HTERT RPE-1 (cell line): ENCODE data around the gene ARHGAP6.

Experiments
- in situ Hi-C: fragments of 300-500 bp; cut with MboI; formaldehyde crosslinking; loops from 4 replicates; pipeline ENCODE4 v1.14.3; 2020; ENCODE audit warnings: low sequenced_read_pairs

ARHGAP6 gene

DNA sequence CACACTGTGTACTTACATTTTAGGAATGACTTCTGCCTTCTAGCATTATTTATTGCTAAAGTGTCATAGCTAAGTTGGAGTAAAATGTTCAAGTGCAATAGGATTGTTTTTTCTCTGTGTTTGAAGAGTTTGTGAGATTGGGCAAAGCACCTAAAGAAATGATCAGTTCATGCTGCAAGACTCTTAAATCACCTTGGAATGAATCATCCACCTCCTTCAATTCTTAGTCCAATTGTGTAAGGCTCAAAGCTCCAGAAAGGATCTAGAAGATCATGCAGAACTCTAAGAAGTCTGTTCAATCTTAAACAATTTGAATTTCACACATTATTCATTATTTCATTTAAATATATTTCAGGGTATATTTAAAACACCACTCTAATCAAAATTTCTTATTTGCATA is 235.4 kb downstream of the ARHGAP6 start:
- in situ Hi-C loops = no loop called here

DNA sequence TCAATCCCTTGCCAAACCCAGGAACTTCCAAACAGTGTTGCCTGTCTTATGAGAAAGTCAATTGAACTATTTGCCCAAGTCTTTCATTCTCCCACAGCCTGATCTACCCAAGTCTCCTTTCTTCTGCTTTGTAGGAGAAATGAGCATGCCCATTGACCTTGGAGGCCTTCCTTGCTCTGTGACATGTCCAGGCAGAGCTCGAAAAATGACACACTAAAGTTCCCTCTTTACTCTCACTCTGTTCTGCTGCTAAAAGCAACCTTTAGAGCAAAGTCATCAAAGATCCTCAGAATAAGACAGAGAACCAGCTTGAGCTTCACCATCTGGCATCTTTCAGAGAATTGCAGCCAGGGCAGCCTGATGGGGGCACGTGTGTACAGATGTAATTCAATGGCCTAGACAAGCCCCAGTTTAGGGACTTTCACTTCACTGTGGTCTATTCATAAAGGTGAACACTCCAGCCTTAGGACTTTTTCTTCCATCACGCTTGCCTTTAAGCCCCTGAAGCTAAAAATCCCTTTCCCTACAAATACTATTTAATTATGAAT is 236.1 kb downstream of the ARHGAP6 start:
- in situ Hi-C loops = no loop called here

DNA sequence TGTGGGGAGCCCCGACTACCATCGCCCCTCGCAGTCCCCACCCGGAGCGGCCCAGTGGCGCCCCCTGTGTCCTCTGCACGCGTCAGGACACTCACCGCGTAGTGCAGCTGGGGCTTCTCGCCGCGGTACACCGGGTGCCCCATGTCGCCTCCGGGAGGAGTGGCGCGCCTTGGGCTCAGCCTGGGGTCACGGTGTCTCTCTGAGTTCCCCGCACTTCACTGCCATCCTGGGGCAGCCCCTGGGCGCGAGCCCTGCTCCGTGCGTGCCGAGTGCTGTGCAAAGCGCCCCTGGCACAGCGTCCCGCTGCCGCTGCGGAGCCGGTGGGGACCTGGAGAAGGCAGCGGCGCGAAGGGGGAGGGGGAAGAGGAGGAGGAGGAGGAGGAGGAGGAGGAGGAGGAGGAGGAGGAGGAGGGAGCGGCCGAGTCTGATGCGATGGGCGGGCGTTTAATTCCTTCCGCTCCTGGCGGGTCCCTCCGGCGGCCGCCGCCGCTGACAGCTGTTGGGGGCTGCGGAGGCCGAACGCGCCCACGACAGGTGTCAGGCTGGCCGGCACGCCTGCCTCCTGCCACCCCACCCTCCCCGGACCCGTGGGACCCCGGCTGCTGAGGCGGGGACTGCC is 238.2 kb downstream of the ARHGAP6 start:
- in situ Hi-C loops = no loop called here

DNA sequence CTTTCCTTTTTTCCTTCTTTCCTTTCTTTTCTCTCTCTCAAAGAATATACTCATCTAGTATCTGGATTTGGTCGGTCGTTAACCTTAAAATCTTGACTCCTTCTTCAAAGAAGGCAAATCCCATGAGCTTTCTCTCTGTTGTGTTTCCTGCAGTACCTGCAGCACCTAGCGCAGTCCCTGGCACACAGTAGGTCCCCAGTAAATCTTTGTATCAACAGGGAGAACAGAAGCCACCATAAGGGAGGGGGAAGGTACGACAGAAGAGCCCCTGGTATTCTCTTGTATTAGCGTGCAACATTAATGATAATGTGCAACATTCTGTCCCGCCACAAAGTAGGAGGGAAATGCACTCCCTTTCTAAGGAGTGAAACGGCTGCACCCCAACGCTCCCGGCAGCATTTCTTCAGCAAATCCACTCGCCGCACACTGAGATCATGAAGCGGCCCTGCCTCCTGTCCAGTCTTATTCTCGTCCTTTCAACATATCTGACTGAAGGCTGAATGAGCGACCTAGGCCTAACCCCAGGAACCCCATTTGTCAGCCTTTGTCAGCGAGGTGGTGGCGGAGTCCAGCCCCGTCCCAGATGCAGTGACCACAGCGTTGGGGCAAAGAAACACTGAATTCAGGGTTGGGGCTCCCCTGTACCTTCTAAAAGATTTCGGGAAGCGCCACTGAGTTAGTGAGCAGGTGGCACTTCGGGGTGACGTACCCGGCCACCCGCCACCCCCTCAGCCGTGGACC is 238.8 kb downstream of the ARHGAP6 start:
- in situ Hi-C loops = no loop called here

DNA sequence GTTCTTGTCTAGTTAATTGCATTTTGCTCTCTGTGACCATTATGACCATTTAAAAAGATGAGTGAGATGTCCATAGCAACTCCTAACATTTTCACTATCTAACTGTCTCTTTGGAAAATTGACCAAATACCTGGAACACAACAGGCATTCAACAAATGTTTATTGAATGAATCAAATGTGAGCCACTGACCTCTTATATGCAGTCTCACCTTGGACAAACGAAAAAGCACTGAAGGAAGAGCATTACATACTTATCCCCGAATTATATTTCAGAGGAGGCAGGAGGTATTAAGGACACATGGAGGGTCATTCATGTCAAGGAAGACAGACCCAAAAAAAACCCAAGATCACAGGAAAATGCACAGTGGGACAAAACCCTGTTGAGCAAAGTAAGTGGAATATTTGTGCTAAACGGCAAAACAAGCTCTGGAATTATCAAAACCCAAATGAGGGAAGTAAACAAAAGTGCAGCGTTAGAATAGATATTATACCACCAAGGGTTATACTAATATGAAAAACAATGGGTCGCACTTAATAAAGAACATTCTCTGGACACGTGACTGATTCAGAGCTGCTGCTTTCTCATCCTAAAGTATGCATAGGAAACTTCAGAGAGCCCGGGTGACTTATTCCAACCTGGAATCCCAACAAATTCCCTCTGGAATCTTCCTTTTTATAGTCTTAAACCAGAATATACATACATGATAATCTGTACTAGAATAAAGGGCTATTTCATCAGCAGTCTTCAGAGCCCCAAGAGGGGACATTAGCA is 240.6 kb downstream of the ARHGAP6 start:
- in situ Hi-C loops = no loop called here

DNA sequence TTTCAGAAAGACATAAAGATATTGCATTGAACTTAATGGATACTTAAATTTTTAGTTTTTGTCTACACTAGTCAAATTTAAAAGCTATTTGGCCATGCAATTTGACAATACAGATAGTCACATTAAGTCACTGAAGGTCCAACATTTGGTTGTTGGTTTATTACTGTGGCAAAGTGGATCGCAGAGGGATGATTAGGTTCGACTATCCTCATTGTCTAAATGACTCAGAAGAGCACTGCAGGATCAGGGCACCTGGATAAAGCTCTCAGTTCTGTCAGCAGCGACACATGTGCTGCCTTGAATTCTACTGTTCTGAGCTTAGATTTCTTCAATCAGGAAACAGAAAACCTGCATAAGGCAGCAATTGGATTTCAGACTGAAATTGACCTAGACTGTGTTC is 241.8 kb downstream of the ARHGAP6 start:
- in situ Hi-C loops = no loop called here

DNA sequence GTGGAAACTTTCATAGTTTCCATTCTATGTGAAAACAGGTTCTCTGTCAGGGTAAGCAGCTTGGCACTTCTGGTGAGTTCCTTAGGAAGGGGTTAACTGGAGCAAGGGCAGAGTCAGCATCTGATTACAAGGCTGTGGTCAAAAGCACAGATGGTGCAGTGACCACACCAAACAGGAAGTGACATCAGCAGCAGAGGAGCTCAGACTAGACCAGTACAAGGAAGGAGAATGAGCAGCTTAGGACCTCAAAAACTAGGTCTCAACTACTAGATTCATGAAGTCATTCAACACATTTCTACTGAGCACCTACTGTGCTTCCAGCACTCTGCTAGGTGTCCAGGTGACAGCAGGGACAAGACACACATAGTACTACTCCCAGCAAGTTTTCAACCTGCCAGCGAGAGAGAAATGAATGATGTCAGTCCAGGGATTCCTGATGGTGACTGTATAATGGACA is 242.3 kb downstream of the ARHGAP6 start:
- in situ Hi-C loops = no loop called here

DNA sequence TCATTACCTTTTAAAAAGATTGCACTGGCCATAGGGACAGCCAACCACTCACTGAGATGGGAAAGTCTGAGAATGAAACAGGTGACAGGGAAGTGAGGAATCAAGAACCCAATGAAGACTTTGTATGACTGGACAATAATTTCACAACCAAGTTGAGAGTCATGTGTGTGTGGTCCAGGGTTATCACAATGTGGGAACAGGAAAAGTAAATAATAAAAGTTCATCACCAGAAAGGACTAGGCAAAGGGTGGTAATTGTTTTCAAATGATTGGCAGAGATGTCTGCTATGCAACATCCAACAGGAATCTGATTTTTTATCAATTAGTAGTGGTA is 243.2 kb downstream of the ARHGAP6 start:
- in situ Hi-C loops = no loop called here

DNA sequence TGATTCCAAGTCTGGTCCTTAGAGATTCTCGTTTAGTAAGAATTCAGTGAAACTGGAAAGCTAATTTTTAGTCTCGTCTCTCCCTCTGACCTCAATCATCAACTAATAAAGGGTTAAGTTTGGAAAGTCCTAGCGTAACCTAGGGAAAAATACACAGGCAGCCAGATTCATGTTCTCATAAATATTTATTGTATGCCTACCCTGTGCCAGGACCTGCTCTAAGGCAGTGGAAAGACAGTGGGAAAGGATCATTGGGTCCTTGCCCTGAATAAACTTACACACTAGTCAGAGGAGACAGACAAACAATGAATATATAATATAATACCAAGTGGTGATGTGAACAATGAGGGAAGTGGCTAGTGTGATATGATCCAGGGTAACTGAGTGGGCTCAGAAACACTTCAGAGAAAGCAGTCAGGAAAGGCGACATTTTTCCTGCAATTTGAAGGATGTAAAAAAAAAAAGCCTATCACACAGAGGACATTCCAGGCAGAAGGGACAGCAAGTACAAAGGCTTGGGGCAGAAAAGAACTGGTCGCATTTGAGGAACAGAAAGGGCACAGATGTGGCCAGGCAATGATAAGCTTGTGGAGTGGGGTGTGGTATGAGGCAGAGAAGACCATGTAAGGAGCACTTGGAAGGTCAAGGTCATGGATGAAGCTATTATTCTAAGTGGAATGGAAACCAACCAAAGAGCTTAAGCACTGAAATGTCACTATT is 243.8 kb downstream of the ARHGAP6 start:
- in situ Hi-C loops = no loop called here

DNA sequence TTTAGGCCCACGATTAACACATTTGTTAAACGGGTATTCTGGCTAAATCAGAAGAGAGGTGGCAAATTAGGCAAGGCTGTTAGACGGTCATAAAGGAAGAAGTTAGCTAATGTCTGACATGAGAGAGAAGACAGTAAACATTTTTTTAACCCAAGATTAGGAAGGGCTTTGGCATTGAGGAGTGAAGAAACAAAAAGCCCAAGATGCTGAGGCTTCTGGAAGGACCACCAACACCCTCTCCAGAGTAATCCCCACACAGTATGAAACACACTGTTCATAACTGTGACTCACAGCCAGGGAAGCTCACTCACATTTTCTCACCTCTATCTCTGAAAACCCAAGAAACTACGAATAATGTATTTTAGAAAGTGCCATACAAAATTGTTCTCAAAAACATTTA is 244.9 kb downstream of the ARHGAP6 start:
- in situ Hi-C loops = no loop called here

DNA sequence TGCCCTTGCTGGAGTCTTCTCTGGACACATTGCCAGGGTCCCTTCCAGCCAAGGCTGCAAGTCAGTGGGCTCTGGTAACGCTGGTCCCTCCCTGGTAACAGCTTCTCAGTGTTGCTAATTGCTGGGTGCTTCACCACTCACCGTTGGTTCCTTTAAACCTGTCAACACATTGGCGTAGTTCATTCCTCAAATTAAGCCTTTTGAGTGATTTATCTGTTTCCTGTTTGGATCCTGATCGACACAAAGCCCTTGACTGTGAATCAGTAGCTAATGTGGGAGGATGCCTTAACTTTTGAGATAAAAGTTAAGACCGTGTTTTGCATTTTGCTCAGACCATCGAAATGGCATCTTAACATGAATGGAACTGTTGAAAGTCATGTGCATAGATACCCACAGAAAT is 246.6 kb downstream of the ARHGAP6 start:
- in situ Hi-C loops = no loop called here

DNA sequence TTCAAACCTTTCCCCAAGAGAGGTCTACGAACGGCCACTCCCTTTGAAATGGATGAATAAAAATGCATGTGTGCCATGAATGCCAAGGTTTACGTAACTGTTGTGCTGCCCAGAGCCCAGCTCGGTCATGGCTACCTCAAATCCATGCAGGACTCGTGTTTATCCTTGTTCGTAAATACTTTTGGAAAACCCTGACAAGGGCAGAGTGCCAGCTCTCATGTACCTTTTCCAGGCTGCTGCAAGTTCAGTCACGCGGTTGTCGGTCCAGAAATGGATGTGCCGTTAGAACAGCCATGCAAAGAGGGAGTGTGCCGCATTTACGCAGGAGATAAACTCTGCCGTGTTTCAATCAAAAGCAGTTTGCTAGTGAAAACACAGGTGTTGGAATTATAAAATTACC is 249.1 kb downstream of the ARHGAP6 start:
- in situ Hi-C loops = no loop called here

DNA sequence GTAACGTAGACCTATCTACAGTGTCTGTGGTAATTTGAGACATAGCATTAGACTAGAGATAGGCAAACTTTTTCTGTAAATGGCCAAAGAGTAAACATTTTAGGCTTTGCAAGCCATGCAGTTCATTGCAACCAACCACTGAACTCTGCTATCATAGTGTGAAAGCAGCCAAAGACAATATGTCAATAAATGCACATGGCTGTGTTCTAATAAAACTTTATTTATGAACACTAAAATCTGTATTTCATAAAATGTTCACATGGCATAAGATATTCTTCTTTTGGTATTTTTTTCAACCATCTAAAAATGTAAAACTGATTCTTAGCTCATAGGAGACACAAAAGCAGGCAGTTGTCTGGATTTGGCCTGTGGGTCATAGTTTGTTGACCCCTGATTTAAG is 251.6 kb downstream of the ARHGAP6 start:
- in situ Hi-C loops = no loop called here

DNA sequence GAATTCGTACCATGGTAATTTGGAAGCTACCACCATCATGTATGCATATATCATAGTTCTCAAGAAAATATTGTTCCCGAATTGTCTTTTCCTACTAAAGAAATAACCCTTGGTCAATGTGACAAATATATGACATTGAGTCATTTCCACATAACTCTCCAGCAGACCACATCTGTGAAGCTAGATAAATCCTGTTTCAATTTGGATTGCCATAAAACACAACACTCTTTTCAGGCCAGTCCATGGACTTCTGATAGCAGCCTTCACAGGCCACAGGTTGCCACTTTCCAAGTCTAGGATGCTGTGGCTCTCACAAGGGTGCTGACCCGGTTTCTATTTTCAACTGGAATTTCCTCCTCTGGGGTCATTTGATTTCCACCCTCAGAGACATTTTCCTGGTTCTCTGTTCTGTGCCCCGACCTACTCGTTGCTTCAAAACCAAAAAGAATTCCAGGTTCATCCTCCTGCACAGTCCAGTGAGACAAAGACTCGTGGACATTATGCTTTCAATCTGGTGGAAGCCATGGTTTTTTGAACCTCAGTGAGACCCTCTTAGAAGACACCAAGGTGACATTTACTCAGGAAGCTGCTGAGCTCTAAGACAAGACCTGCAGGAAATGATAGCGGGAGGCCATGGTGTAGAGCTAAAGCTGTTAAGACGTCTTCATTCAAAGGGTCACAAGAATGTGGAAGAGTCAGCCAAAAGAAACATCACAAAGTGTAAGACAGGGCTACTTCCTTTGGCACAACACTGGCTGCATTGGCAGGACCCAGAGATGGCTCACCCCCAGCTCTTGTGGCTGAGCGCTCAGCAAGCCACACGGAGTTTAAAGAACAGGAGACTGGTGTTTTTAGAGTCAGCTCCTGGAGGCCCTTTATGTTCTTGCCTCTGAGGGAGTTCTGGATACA is 252.8 kb downstream of the ARHGAP6 start:
- in situ Hi-C loops = no loop called here

DNA sequence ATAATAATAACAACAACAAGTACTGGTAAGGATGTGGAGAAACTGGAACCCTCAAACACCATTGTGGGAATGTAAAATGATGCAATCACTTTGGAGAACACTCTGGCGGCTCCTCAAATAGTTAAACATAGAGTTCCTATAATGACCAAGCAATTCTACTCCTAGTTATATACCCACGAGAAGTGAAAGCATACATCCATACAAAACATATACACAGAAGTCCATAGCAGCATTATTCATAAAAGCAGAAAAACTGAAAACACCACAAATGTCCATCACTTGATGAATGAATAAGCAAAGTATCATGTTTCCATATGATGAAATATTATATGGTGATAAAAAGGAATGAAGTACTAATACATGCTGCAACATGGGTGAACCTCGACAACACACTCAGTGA is 255.8 kb downstream of the ARHGAP6 start:
- in situ Hi-C loops = no loop called here

DNA sequence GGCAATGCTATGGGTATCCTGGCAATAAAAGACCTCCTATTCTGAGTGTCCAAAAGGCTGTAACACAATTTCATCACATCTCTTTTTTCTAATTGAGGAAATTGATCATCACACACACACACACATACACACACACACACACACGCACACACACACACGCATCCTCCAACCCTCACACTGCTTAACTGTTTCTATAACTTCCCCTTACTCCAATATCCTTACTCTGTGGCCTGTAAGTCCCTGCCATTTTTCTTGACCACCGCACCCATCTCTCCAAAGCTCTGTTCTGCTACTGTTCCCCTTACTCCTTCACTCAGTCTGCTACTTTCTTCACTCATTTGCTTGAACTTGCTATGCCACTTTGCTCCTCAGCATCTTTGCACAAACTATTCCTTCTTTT is 256.9 kb downstream of the ARHGAP6 start:
- in situ Hi-C loops = no loop called here

DNA sequence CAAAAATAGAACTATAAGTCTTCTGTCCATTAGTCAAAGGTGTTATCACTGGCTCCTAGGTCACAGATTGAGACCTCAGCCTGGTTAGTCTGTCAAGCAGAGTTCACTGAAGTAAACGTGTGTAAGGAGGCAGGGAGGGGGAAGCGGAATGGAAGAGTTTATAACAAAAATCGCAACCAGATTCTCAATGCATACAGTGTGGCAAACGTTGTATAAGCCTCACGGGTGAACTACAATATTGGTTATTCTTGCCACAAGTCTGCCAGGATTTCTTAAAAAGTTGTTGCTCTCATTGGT is 257.7 kb downstream of the ARHGAP6 start:
- in situ Hi-C loops = no loop called here

DNA sequence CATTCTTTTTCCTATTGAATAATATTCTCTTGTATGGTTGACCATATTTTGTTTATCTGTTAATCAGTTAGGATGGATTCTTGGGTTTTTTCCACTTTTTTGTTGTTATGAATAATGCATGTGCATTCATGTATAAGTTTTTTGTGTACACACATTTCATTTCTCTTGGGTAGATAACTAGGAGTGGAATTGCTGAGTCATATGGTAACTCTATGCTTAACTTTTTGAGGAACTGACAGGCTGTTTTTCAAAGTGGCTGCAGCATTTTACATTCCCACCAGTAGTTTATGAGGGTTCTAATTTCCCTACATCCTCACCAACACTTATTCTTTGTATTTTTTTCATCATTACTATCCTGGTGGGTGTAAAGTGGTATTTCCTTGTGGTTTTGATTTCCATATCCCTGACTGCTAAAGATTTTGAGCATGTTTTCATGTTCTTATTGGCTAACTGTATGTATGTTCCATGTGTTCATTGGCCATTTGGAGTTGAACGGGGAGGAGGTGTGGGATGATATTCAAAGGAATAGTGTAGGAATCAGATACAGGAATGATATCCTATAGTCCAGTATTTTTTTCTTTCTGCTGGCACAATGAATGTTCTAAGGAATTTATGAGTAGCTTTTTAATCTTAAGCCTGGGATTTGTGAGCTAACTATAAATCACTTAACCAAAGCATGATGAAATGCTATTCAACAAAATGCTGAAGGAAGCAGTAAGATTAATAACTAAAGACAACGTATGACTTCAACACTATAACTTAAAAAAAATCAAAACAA is 258.2 kb downstream of the ARHGAP6 start:
- in situ Hi-C loops = no loop called here

DNA sequence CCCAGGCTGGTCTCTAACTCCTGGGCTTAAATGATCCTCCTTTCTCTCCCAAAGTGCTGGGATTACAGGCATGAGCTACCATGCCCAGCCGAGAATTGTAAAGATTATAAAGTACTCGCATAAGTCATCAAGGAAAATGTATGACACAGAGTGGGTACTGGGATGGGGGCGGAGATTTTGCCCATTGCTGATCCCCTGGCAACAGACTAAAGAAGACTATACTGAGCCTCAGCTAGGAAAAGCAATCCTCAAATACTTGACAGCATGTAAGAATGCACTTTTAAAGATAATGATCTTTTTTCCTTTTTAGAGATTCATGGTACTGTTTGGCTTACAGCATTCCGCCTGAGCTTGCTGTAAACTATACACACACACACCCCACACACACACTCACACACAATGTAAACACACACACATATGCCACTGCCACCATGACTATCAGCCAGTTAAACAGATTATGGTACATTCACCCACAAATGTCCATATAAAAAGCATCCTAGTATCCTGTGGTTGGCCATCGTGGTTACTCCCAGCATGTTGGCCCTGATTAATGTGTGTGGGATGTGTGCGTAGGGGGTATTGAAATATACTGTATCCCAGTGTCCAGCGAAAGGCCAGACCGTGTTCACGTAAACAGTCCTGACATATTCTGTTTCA is 259.5 kb downstream of the ARHGAP6 start:
- in situ Hi-C loops = no loop called here
